ENCODE measurements around the gene TAF6.
"Not testable (repeated sequence)": the region's sequence is repeated elsewhere in the genome, so short reads cannot be mapped to it uniquely, and the experiment has no call there.

TAF6 gene

GRCh38 chr7:100130608-100131453 is 11.7 kb upstream of the TAF6 start:
- Mint-ChIP-seq H3K4me3 (peak overlapping the region; percentile 33), H3K36me3 (peaks cover 1% of the 10 kb centered on the region), H3K27ac (no peak overlapping the region)

GRCh38 chr7:100130220-100130607 is 11.1 kb upstream of the TAF6 start:
- not testable (repeated sequence) for H3K9me3 Mint-ChIP-seq, H3K4me3 Mint-ChIP-seq, H3K27ac Mint-ChIP-seq, H3K27me3 Mint-ChIP-seq, H3K36me3 Mint-ChIP-seq
- peaks cover 27% of the 10 kb centered on the region for H3K4me1 Mint-ChIP-seq

More at GRCh38 chr7:100130608-100131453, 11.7 kb upstream of the TAF6 start:
- no peaks in the 10 kb centered on the region for H3K27me3 Mint-ChIP-seq
- no peaks in the 10 kb centered on the region for H3K9me3 Mint-ChIP-seq
- peaks cover 21% of the 10 kb centered on the region for H3K4me1 Mint-ChIP-seq

- H3K4me1 Mint-ChIP-seq, result peaks cover 39% of the 10 kb centered on the region
- H3K27ac Mint-ChIP-seq, result peak overlapping the region; percentile 81
- peak overlapping the region; percentile 98 for H3K4me3 Mint-ChIP-seq
- no peaks in the 10 kb centered on the region for H3K9me3 Mint-ChIP-seq
- H3K27me3 Mint-ChIP-seq, result no peaks in the 10 kb centered on the region
- peaks cover 1% of the 10 kb centered on the region for H3K36me3 Mint-ChIP-seq
Measured at GRCh38 chr7:100128637-100128963, 9.4 kb upstream of the TAF6 start.

- H3K27me3 Mint-ChIP-seq, result no peaks in the 10 kb centered on the region
- H3K4me1 Mint-ChIP-seq, result peaks cover 39% of the 10 kb centered on the region
- peak overlapping the region; percentile 81 for H3K27ac Mint-ChIP-seq
- peaks cover 1% of the 10 kb centered on the region for H3K36me3 Mint-ChIP-seq
- H3K9me3 Mint-ChIP-seq, result no peaks in the 10 kb centered on the region
- peak overlapping the region; percentile 98 for H3K4me3 Mint-ChIP-seq
Measured at GRCh38 chr7:100127866-100128636, 8.9 kb upstream of the TAF6 start.

- Mint-ChIP-seq H3K27ac (peak within 1 kb of the TSS; percentile 98), H3K27me3 (no peaks in the 10 kb centered on the region), H3K4me1 (peaks cover 37% of the 10 kb centered on the region), H3K4me3 (peak within 1 kb of the TSS; percentile 98), H3K36me3 (peaks cover 2% of the 10 kb centered on the region), H3K9me3 (no peaks in the 10 kb centered on the region)
Measured at GRCh38 chr7:100126931-100127865, 8.0 kb upstream of the TAF6 start, which contains the start of gene MBLAC1. MBLAC1 (plus strand) TSS chr7:100126967; CDS start chr7:100127396, 429 bp downstream.

GRCh38 chr7:100126239-100126930 is 7.2 kb upstream of the TAF6 start:
- Mint-ChIP-seq H3K9me3 (no peaks in the 10 kb centered on the region), H3K4me3 (peak overlapping the region; percentile 98), H3K27ac (peak overlapping the region; percentile 98), H3K27me3 (no peaks in the 10 kb centered on the region), H3K4me1 (peaks cover 33% of the 10 kb centered on the region), H3K36me3 (peaks cover 2% of the 10 kb centered on the region)

- H3K4me3 Mint-ChIP-seq, result peak overlapping the region; percentile 98
- no peaks in the 10 kb centered on the region for H3K9me3 Mint-ChIP-seq
- no peaks in the 10 kb centered on the region for H3K27me3 Mint-ChIP-seq
- peak overlapping the region; percentile 46 for H3K27ac Mint-ChIP-seq
- H3K36me3 Mint-ChIP-seq, result peaks cover 2% of the 10 kb centered on the region
- peaks cover 37% of the 10 kb centered on the region for H3K4me1 Mint-ChIP-seq
Measured at GRCh38 chr7:100124301-100125230, 5.4 kb upstream of the TAF6 start.

- peaks cover 45% of the 10 kb centered on the region for H3K4me1 Mint-ChIP-seq
- H3K4me3 Mint-ChIP-seq, result no peak overlapping the region
- H3K27ac Mint-ChIP-seq, result no peak overlapping the region
- H3K9me3 Mint-ChIP-seq, result no peaks in the 10 kb centered on the region
- H3K36me3 Mint-ChIP-seq, result peaks cover 2% of the 10 kb centered on the region
- H3K27me3 Mint-ChIP-seq, result no peaks in the 10 kb centered on the region
Measured at GRCh38 chr7:100122568-100122967, 3.4 kb upstream of the TAF6 start.

GRCh38 chr7:100122067-100122466 is 2.9 kb upstream of the TAF6 start:
- Mint-ChIP-seq H3K9me3 (no peaks in the 10 kb centered on the region), H3K4me1 (peaks cover 45% of the 10 kb centered on the region), H3K4me3 (no peak overlapping the region), H3K27me3 (no peaks in the 10 kb centered on the region), H3K36me3 (peaks cover 2% of the 10 kb centered on the region), H3K27ac (no peak overlapping the region)

GRCh38 chr7:100120733-100121036 is 1.5 kb upstream of the TAF6 start:
- no peaks in the 10 kb centered on the region for H3K9me3 Mint-ChIP-seq
- peaks cover 4% of the 10 kb centered on the region for H3K36me3 Mint-ChIP-seq
- peak overlapping the region; percentile 100 for H3K27ac Mint-ChIP-seq
- no peaks in the 10 kb centered on the region for H3K27me3 Mint-ChIP-seq
- peak overlapping the region; percentile 94 for H3K4me3 Mint-ChIP-seq
- H3K4me1 Mint-ChIP-seq, result peaks cover 47% of the 10 kb centered on the region

GRCh38 chr7:100119970-100120732 is 993 bp upstream of the TAF6 start:
- Mint-ChIP-seq H3K4me3 (peak overlapping the region; percentile 94), H3K4me1 (peaks cover 41% of the 10 kb centered on the region), H3K36me3 (peaks cover 4% of the 10 kb centered on the region), H3K27me3 (no peaks in the 10 kb centered on the region), H3K9me3 (no peaks in the 10 kb centered on the region), H3K27ac (peak overlapping the region; percentile 100)

GRCh38 chr7:100118388-100119071 is 628 bp downstream of the TAF6 start:
- Mint-ChIP-seq H3K4me1 (peaks cover 30% of the 10 kb centered on the region), H3K27me3 (no peaks in the 10 kb centered on the region), H3K9me3 (no peaks in the 10 kb centered on the region), H3K27ac (peak overlapping the region; percentile 100), H3K36me3 (peaks cover 4% of the 10 kb centered on the region), H3K4me3 (peak overlapping the region; percentile 94)

GRCh38 chr7:100115026-100115425 is 4.1 kb downstream of the TAF6 start:
- H3K9me3 Mint-ChIP-seq, result no peaks in the 10 kb centered on the region

More at GRCh38 chr7:100115026-100115425, 4.1 kb downstream of the TAF6 start:
- H3K27ac Mint-ChIP-seq, result no peak overlapping the region
- peaks cover 7% of the 10 kb centered on the region for H3K36me3 Mint-ChIP-seq
- H3K27me3 Mint-ChIP-seq, result no peaks in the 10 kb centered on the region
- no peak overlapping the region for H3K4me3 Mint-ChIP-seq
- peaks cover 18% of the 10 kb centered on the region for H3K4me1 Mint-ChIP-seq
